Mesendoderm (in vitro differentiated cells): ENCODE data around the gene MTREX.

Experiments used
- DNase-seq: peaks from one replicate; pipeline ENCODE4 v3.0.0; 2013
- H2AK5ac ChIP-seq: 2 replicates; pipeline ENCODE4 v1.6.1; 2013; ENCODE audit warnings: low read length, inconsistent platforms
- H2BK120ac ChIP-seq: 2 replicates; pipeline ENCODE4 v1.6.1; 2013; ENCODE audit warnings: low read depth, mild to moderate bottlenecking, low read length, moderate library complexity, mixed read lengths
- H2BK15ac ChIP-seq: replicated peaks from 2 replicates; pipeline ENCODE4 v1.6.1; 2013; ENCODE audit warnings: low read depth, mild to moderate bottlenecking, moderate library complexity
- H2BK5ac ChIP-seq: 2 replicates; pipeline ENCODE4 v1.6.1; 2013; ENCODE audit warnings: low read length, inconsistent platforms
- H3K18ac ChIP-seq: 2 replicates; pipeline ENCODE4 v1.6.1; 2013; ENCODE audit warnings: mild to moderate bottlenecking, low read length, mixed read lengths
- H3K23ac ChIP-seq: one replicate; pipeline ENCODE4 v1.6.1; 2013; ENCODE audit warnings: low read length
- H3K27ac ChIP-seq: 2 replicates; pipeline ENCODE4 v1.5.1; 2013; ENCODE audit warnings: low read depth, mild to moderate bottlenecking, inconsistent platforms, low read length, moderate library complexity
- H3K27me3 ChIP-seq: 2 replicates; pipeline ENCODE4 v1.6.1; 2013; ENCODE audit warnings: low read length, control low read depth, mild to moderate bottlenecking, inconsistent platforms; ENCODE audit not compliant: insufficient read depth, poor library complexity
- H3K36me3 ChIP-seq: 2 replicates; pipeline ENCODE4 v1.6.1; 2013; ENCODE audit warnings: low read length, inconsistent platforms; ENCODE audit not compliant: control insufficient read depth, insufficient read depth
- H3K4ac ChIP-seq: one replicate; pipeline ENCODE4 v1.6.1; 2013; ENCODE audit warnings: low read depth, mild to moderate bottlenecking, low read length, moderate library complexity
- H3K4me1 ChIP-seq: 2 replicates; pipeline ENCODE4 v1.6.1; 2013; ENCODE audit warnings: low read depth, low read length, inconsistent platforms; ENCODE audit not compliant: control insufficient read depth
- H3K4me2 ChIP-seq: 2 replicates; pipeline ENCODE4 v1.6.1; 2013; ENCODE audit warnings: low read length
- H3K4me3 ChIP-seq: 2 replicates; pipeline ENCODE4 v1.5.1; 2013; ENCODE audit warnings: mild to moderate bottlenecking, low read length
- H3K56ac ChIP-seq: one replicate; pipeline ENCODE4 v1.6.1; 2013; ENCODE audit warnings: low read length
- H3K79me1 ChIP-seq: 2 replicates; pipeline ENCODE4 v1.6.1; 2013; ENCODE audit warnings: low read length, inconsistent platforms
- H3K79me2 ChIP-seq: 2 replicates; pipeline ENCODE4 v1.6.1; 2013; ENCODE audit warnings: mild to moderate bottlenecking, low read length; ENCODE audit not compliant: control insufficient read depth, insufficient read depth
- H3K9ac ChIP-seq: 2 replicates; pipeline ENCODE4 v1.6.1; 2013; ENCODE audit warnings: low read length, inconsistent platforms
- H4K5ac ChIP-seq: one replicate; pipeline ENCODE4 v1.6.1; 2013; ENCODE audit warnings: low read length
- H4K8ac ChIP-seq: one replicate; pipeline ENCODE4 v1.6.1; 2013; ENCODE audit warnings: low read depth, mild to moderate bottlenecking, control low read depth, low read length, moderate library complexity
- WGBS: extraction: QIAGEN DNeasy Blood & Tissue Kit; methylation state at CpG from one replicate; pipeline ENCODE4 v1.1.7; 2013; ENCODE audit warnings: low lambda C conversion rate, missing lambda C conversion rate; ENCODE audit not compliant: insufficient coverage; ENCODE audit errors: extremely low coverage; 5-methylcytosine and 5-hydroxymethylcytosine counted together

MTREX gene

DNA sequence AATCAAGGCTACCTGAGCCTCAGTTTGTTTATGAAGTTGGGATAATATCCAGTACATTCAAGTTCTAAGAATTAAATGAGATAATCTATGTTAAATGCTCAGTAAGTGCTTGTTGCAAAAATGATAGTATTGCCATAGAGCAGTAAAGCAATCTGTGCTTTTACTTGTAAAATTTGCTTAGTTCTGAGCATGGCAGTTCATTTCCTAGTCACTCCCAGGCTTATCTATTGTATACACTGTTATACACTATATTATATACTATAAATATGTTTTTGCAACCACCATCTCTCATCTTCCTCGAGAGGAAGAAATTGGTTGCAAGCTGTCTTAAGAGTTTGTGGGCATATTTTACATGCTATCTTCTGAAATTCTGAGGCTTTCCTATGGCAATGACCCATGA lies 63.4 kb downstream of the MTREX start:
- Histone ChIP-seq H3K56ac (no peak overlapping the region), H3K4me2 (no peak overlapping the region), H3K36me3 (peaks cover 2% of the 10 kb centered on the region), H3K27me3 (no peaks in the 10 kb centered on the region), H3K23ac (no peak overlapping the region), H3K4me1 (no peaks in the 10 kb centered on the region), H3K18ac (no peak overlapping the region), H2BK120ac (no peak overlapping the region), H3K79me1 (no peaks in the 10 kb centered on the region), H4K5ac (no peak overlapping the region), H3K79me2 (no peaks in the 10 kb centered on the region), H3K9ac (no peak overlapping the region), H3K4me3 (no peak overlapping the region), H3K27ac (no peak overlapping the region), H3K4ac (no peak overlapping the region), H2BK15ac (no peak overlapping the region), H2BK5ac (no peak overlapping the region), H4K8ac (no peak overlapping the region), H2AK5ac (no peak overlapping the region)
- no peak for DNase-seq
- no CpG with 5 or more reads among the region's 1 CpG for WGBS

DNA sequence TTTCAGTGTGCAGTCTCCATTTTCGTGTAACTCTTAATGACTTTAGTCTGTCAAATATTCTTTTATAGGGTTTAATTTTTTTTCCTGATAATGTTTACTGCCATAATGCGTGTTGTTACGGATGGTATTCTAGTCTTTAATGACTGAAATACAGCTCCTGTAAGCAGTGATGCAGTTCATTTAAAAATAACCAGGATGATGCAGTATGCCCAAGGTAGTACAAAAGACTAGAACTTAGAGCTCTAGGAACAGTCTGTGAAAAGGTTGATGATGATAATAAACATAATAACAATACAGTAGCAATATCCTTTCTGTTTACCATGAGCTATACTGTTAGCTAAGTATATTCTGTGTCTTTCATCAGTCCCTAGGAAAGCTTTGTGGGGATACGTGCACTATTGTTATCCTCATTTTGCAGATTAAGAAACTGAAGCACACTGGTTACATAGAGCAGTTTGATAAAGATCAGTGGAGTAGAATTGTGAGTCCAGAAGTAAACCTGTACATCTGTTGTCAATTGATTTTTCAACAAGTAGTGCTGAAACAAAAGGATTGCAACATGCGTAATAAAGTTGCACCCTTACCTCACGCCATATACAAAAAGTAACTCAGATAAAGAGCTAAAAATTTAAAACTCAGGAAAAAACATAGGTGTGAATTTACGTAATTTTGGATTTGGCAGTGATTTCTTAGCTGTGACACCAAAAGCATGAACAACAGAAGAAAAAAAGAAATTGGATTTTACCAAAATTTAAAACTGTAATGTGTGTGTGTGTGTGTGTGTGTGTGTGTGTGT lies 64.5 kb downstream of the MTREX start:
- no peak overlapping the region for H3K4ac ChIP-seq
- H3K9ac ChIP-seq, result no peak overlapping the region
- no peak overlapping the region for H3K4me3 ChIP-seq
- no peaks in the 10 kb centered on the region for H3K79me2 ChIP-seq
- no peaks in the 10 kb centered on the region for H3K4me1 ChIP-seq
- H2BK120ac ChIP-seq, result no peak overlapping the region
- no CpG with 5 or more reads among the region's 7 CpGs for WGBS
- H3K36me3 ChIP-seq, result peaks cover 2% of the 10 kb centered on the region
- H3K23ac ChIP-seq, result no peak overlapping the region
- H2BK15ac ChIP-seq, result no peak overlapping the region
- no peak overlapping the region for H4K8ac ChIP-seq
- no peak for DNase-seq
- H3K4me2 ChIP-seq, result no peak overlapping the region
- H3K56ac ChIP-seq, result no peak overlapping the region
- no peaks in the 10 kb centered on the region for H3K27me3 ChIP-seq
- no peak overlapping the region for H2BK5ac ChIP-seq
- no peaks in the 10 kb centered on the region for H3K79me1 ChIP-seq
- H3K18ac ChIP-seq, result no peak overlapping the region
- no peak overlapping the region for H3K27ac ChIP-seq
- H4K5ac ChIP-seq, result no peak overlapping the region
- H2AK5ac ChIP-seq, result no peak overlapping the region

DNA sequence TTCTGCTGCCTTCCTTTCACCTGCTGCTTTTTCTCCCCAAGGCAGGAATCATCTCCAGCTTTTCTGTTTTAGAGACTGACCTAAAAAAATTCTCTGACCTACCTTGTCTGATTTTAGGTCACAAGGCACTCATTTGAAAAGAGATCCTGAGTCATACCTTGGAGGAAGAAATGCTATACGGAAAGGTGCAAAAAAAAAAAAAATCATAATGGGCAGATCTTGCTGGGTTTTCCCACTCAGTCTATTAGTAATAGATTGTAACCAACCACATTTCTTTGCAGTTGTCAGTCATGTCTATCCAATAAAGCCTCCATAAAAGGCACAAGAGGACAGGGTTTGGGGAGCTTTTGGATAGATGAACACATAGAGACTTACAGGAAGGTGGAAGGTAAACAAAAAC lies 70.0 kb downstream of the MTREX start:
- no peak overlapping the region for H2AK5ac ChIP-seq
- no peaks in the 10 kb centered on the region for H3K79me1 ChIP-seq
- no peak overlapping the region for H3K9ac ChIP-seq
- no peaks in the 10 kb centered on the region for H3K79me2 ChIP-seq
- DNase-seq, result no peak
- no peak overlapping the region for H4K8ac ChIP-seq
- H2BK5ac ChIP-seq, result no peak overlapping the region
- peaks cover 2% of the 10 kb centered on the region for H3K36me3 ChIP-seq
- no peak overlapping the region for H3K4me2 ChIP-seq
- H3K4me1 ChIP-seq, result no peaks in the 10 kb centered on the region
- H3K4ac ChIP-seq, result no peak overlapping the region
- no peak overlapping the region for H4K5ac ChIP-seq
- WGBS, result no CpG with 5 or more reads among the region's 1 CpG
- no peaks in the 10 kb centered on the region for H3K27me3 ChIP-seq
- H3K4me3 ChIP-seq, result no peak overlapping the region
- no peak overlapping the region for H2BK15ac ChIP-seq
- no peak overlapping the region for H3K56ac ChIP-seq
- H3K23ac ChIP-seq, result no peak overlapping the region
- no peak overlapping the region for H3K27ac ChIP-seq
- no peak overlapping the region for H3K18ac ChIP-seq
- no peak overlapping the region for H2BK120ac ChIP-seq

DNA sequence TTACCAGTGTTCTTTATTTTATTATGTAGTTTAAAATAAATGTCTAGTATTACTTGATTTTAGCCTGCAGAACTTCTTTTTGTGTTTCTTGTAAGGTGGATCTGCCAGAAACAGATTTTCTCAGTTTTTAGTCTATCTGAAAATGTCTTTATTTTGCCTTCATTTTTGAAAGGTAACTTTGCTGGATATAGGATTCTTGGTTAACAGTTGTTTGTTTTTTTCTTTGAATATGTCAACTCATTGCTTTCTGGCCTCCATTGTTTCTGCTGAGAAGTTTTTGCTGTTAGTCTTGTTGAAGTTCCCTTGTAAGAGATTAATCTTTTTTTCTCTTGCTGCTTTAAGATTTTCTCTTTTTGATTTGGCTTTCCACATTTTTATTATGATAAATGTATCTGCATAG lies 75.5 kb downstream of the MTREX start:
- Histone ChIP-seq H2AK5ac (no peak overlapping the region), H3K56ac (no peak overlapping the region), H3K79me1 (no peaks in the 10 kb centered on the region), H3K79me2 (no peaks in the 10 kb centered on the region), H2BK5ac (no peak overlapping the region), H2BK120ac (no peak overlapping the region), H3K23ac (no peak overlapping the region), H3K4me2 (no peak overlapping the region), H3K9ac (no peak overlapping the region), H3K27me3 (no peaks in the 10 kb centered on the region), H4K5ac (no peak overlapping the region), H3K4me1 (peaks cover 2% of the 10 kb centered on the region), H3K4ac (no peak overlapping the region), H3K27ac (no peak overlapping the region), H3K4me3 (no peak overlapping the region), H3K36me3 (no peaks in the 10 kb centered on the region), H2BK15ac (no peak overlapping the region), H4K8ac (no peak overlapping the region), H3K18ac (no peak overlapping the region)
- DNase-seq, result no peak

DNA sequence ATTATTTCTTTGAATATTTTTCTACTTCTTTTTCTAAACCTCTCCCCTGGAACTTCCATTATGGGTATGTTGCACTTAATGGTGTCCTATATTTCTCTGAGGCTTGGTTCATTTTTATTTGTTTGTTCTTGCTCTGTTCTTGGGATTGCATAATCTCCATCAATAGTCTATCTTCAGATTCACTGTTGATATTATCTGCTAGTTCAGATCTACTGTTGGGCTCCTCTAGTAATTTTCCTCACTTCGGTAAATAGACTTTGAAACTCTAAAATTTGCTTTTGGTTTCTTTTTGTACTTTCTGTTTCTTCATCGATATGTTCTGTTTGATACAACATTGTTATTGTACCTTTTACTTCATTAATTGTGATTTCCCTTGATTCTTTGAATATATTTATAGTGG lies 76.3 kb downstream of the MTREX start:
- Histone ChIP-seq H3K27me3 (no peaks in the 10 kb centered on the region), H2AK5ac (no peak overlapping the region), H3K4me2 (no peak overlapping the region), H4K8ac (no peak overlapping the region), H3K27ac (no peak overlapping the region), H4K5ac (no peak overlapping the region), H3K36me3 (no peaks in the 10 kb centered on the region), H3K79me2 (no peaks in the 10 kb centered on the region), H2BK5ac (no peak overlapping the region), H3K79me1 (no peaks in the 10 kb centered on the region), H3K56ac (no peak overlapping the region), H3K4me3 (no peak overlapping the region), H3K9ac (no peak overlapping the region), H2BK120ac (no peak overlapping the region), H3K23ac (no peak overlapping the region), H3K18ac (no peak overlapping the region), H3K4me1 (peaks cover 2% of the 10 kb centered on the region), H3K4ac (no peak overlapping the region), H2BK15ac (no peak overlapping the region)
- DNase-seq, result no peak
- no CpG with 5 or more reads among the region's 2 CpGs for WGBS

DNA sequence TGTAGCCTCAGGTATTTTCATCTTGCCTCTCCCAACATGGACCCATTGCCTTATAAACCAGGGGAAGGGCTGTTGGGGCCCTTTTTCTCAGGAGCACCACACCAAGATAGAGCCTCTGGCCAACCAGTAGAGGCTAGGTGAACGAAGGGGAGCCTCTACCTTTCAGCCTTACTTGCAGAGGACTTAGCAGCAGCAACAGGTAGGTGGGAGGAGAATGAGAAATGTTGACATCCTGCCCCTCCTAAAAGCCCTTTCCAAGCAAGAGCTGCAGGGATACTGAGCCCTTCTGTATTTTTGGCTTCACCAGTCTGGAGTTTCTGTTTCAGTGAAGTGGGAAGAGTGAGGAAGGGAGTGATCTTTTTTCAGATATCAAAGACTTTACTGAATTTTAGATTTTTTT lies 77.4 kb downstream of the MTREX start:
- peaks cover 2% of the 10 kb centered on the region for H3K4me1 ChIP-seq
- no peak overlapping the region for H3K23ac ChIP-seq
- no peaks in the 10 kb centered on the region for H3K27me3 ChIP-seq
- H3K4me2 ChIP-seq, result no peak overlapping the region
- no peak overlapping the region for H4K5ac ChIP-seq
- H2BK120ac ChIP-seq, result no peak overlapping the region
- no peaks in the 10 kb centered on the region for H3K79me1 ChIP-seq
- H2BK15ac ChIP-seq, result no peak overlapping the region
- H3K18ac ChIP-seq, result no peak overlapping the region
- peak; percentile 22 for DNase-seq
- WGBS, result no CpG with 5 or more reads among the region's 1 CpG
- H3K56ac ChIP-seq, result no peak overlapping the region
- no peak overlapping the region for H2AK5ac ChIP-seq
- no peak overlapping the region for H3K9ac ChIP-seq
- no peak overlapping the region for H3K27ac ChIP-seq
- no peak overlapping the region for H3K4ac ChIP-seq
- no peak overlapping the region for H3K4me3 ChIP-seq
- H4K8ac ChIP-seq, result no peak overlapping the region
- H3K79me2 ChIP-seq, result no peaks in the 10 kb centered on the region
- H2BK5ac ChIP-seq, result no peak overlapping the region
- no peaks in the 10 kb centered on the region for H3K36me3 ChIP-seq
